GM11168 (cell line): ENCODE measurements around the gene PPP1R14D.

ENCODE experiments used
- in situ Hi-C: fragments of 300-500 bp; cut with MboI; formaldehyde crosslinking; loops from one replicate; pipeline ENCODE4 v1.12.0; 2022; ENCODE audit warnings: low sequenced_read_pairs; ENCODE audit not compliant: unreplicated experiment

PPP1R14D gene

DNA sequence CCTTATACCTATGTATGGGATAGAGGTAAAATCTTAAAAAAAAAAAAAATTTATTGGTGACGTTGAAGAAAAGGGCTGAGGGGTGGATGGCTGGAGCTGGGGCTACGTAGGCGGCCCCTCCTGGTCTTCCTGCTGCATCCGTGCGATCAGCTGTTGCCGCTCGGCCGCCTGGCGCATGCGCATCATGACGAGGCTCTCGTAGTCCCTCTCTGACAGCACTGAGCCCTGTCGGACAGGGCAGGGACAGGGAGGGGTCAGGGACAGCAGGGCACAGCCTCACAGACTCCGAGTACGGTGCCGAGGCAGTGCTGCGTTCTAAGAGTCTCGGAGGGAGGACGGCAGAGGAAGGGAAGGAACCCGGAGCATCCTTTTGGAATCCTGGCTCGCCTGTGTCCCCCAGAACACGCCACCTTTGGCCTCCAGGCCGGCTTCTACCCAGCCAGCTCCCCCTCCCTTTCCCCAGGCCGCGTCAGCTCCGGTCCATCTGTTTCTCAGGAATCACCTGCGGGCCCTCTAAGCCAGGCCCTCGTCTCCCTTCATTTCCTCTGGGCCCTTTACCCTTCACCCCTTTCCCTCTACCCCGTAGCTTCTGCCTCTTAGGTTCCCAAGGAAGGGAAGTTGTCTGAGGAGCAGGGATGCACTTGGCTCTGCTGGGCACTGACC lies 60.5 kb downstream of the PPP1R14D start:
- in situ Hi-C loops = loop anchor here (25.0 kb wide), 1 partner anchor 431 kb away; the partner anchor contains the start of gene CCDC9B

DNA sequence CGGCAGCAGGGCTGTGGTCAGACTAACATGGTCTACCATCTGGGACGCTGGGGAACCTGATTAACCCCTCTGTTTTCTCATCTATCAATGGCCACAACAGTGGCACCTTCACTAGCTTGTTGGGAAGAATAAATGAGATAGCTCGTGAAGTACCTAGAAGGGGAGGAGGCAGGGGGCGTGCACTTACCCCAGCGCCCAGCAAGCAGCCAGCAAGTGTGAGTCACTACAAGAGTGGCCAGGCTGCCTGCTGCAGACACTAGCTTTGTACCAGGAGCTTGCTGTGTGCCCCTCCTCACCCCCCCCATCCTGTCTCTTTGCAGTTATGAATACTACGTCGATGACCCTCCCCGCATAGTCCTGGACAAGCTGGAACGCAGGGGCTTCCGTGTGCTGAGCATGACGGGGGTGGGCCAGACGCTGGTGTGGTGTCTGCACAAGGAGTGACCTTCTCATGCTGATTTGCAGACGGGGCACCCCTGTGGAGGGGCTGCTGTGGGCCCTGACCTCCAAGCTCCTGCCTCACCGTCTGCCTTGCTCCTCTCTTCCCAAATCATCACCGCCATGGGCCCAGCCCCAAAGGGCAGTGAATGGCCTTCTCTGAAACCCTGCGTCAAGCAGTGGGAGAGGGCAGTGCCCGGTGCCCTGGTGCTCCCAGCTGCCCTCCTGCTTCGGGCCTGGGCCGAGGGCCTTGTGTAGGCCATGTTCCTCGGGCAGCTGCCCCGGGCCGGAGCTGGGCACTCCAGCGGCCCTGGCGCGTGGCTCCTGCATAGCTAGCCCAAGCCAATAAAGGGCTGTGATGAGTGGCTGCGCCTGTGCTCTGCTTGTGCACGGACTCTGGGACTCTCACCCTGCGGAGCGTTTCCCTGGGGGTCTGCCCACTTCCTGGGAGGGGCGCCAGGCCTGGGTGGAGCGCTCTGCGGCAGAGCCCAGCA lies 61.3 kb downstream of the PPP1R14D start:
- in situ Hi-C loops = loop anchor here (25.0 kb wide), 1 partner anchor 430 kb away; the partner anchor contains the start of gene CCDC9B

DNA sequence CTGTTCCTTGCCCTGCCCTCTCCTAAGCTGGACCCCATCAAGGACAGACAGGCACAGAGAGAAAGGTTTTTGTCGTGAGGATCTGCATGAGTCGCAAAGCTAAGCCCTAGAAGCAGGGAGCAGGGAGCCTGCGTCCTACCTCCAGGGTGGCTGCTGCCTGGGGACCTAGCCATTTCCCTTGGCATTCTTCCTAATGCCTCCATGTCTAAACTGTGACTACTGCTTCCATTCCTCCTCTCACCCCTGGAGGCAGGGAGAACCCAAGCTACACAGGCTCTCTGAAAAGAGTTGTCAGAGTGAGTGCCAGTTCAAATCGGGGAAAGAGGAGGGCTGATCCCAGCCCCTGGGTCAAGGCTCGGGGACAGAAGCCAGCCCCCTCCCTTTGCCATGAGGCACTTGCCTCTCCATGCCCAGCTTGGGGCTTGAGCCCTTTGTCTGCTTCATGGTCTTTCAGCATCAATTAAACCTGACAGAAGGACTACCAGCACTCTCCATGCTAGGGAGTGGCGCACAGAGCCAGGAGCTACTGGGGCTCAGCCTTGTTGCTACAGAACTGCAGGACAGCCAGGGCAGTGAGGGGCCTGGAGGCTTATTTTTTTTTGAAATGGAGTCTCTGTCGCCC lies 62.2 kb downstream of the PPP1R14D start:
- in situ Hi-C loops = loop anchor here (25.0 kb wide), 1 partner anchor 429 kb away; the partner anchor contains the start of gene CCDC9B
